Measurements from ENCODE around the gene DYNLRB2.

DYNLRB2 gene

DNA sequence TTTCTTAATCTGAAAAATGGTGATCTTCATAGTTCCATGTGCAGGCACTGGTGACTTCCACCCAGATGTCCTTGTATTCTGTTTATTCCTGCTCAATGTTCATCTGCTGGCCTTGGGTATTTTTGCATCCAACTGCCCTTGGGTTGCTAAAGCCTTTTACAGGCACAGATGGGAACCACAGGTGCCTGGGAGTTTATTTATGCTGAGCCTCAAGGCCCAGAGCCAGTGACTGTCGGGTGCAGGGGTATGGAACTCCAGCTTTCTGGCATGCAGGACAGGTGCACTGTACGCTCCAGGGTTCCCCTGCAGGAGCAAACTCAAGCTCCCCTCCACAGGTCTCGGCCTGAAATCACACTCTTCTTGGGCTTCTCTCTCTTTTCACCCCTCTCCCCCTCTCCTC, 22.3 kb downstream of the DYNLRB2 start:
- Histone ChIP-seq H3K36me3 (ENCODE audit: insufficient read depth, low read length) (no peaks in the 10 kb centered on the region), H2AFZ (ENCODE audit: low read depth, low read length) (no peak overlapping the region), H3K27me3 (ENCODE audit: insufficient read depth, low read length) (no peaks in the 10 kb centered on the region), H3K9me3 (ENCODE audit: low read length) (no peaks in the 10 kb centered on the region), H3K4me1 (ENCODE audit: insufficient read depth, low read length) (no peaks in the 10 kb centered on the region), H3K4me3 (ENCODE audit: low read length) (no peak overlapping the region)

DNA sequence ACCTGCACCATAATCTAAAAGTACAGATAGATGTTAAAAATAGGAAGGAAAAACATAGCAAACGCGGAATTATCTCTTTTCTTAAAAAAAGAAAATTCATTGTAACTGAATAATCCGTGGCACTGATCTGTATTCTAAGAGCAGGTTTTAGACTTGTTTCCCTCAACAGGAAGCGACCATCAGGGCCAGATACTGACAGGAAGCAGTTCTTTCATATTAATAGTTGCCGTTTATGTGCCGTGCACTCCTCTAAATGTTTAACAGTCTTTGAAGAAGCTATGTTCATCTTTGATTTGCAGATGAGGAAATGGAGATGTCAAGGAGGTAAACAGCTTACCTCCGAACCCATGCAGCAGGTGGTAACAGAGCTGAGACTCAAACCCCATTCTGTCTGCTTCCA, 23.6 kb downstream of the DYNLRB2 start:
- no peak overlapping the region for H2AFZ ChIP-seq (ENCODE audit: low read depth, low read length)
- H3K4me1 ChIP-seq (ENCODE audit: insufficient read depth, low read length): no peaks in the 10 kb centered on the region
- no peaks in the 10 kb centered on the region for H3K9me3 ChIP-seq (ENCODE audit: low read length)
- no peaks in the 10 kb centered on the region for H3K36me3 ChIP-seq (ENCODE audit: insufficient read depth, low read length)
- H3K4me3 ChIP-seq (ENCODE audit: low read length): no peak overlapping the region
- H3K27me3 ChIP-seq (ENCODE audit: insufficient read depth, low read length): no peaks in the 10 kb centered on the region

DNA sequence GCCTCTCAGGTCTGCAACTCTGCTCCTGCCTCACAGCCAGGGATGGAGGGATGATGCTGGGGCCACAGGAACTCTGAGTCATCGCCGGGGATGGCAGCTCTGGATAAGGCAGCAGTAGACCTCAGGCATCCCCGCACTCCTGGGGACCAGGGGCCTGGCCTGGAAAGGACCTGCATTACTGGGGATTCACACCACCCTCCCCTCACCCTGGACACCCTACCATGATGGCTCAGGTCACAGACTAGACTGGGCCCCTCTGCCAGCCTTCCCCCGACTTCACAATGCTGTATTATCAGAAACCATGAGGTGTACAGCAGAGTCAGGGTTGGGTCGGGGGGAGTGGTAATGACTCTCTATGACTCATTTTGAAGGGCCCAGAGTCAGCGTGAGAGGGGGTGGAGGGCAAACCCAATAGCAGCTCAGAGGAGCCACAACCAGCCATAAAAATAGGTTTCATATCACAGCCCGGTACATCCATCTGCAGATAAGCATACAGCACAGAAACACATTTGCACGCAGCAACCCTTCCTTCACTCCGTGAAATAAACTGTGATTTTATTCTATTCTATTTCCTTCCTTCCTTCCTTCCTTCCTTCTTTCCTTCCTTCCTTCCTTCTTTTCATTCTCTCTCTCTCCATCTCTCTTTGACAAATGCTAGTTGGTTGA, 28.8 kb downstream of the DYNLRB2 start:
- Histone ChIP-seq H3K27me3 (ENCODE audit: insufficient read depth, low read length) (no peaks in the 10 kb centered on the region), H3K36me3 (ENCODE audit: insufficient read depth, low read length) (no peaks in the 10 kb centered on the region), H3K4me1 (ENCODE audit: insufficient read depth, low read length) (no peaks in the 10 kb centered on the region), H3K9me3 (ENCODE audit: low read length) (no peaks in the 10 kb centered on the region), H2AFZ (ENCODE audit: low read depth, low read length) (no peak overlapping the region), H3K4me3 (ENCODE audit: low read length) (no peak overlapping the region)

DNA sequence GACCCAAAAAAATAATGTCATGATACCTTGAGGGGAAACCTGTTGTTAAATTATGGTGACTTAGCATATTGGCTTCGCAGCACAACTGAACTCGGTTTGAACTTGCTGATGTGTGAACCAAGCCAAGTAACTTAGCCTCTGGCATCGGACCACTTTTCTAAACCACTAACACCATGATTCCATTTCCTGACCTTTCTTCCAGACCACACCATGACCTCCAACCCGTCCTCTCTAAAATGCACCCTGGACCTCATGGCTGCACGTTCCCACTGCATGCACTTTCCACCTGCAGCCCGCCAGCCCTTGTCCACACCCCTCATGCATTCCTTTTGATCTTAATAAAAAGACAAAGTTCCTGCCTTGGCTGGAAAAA, 29.3 kb downstream of the DYNLRB2 start:
- no peak overlapping the region for H3K4me3 ChIP-seq (ENCODE audit: low read length)
- H3K36me3 ChIP-seq (ENCODE audit: insufficient read depth, low read length): no peaks in the 10 kb centered on the region
- no peaks in the 10 kb centered on the region for H3K4me1 ChIP-seq (ENCODE audit: insufficient read depth, low read length)
- H3K27me3 ChIP-seq (ENCODE audit: insufficient read depth, low read length): no peaks in the 10 kb centered on the region
- no peaks in the 10 kb centered on the region for H3K9me3 ChIP-seq (ENCODE audit: low read length)
- no peak overlapping the region for H2AFZ ChIP-seq (ENCODE audit: low read depth, low read length)

DNA sequence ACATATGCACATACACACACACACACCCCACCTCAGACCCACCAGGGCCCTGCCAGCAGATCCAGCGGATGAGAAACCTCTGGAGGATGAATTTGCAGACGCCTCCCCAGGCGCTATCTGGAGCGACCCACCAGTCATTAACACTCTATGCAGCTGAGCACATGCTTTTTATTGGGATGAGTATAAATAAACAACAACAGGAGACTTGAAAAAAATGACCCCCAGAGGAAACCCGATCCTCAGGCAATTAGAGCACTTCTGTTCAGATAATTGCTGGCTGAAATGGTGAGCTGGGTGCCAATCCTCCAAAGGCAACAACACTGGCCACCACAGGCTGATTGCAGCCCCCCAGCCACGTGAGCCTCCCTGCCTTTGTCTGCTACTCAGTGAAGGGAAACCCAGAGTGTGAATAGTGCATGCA, 32.9 kb downstream of the DYNLRB2 start:
- Histone ChIP-seq H2AFZ (ENCODE audit: low read depth, low read length) (no peak overlapping the region), H3K9me3 (ENCODE audit: low read length) (no peaks in the 10 kb centered on the region), H3K27me3 (ENCODE audit: insufficient read depth, low read length) (no peaks in the 10 kb centered on the region), H3K36me3 (ENCODE audit: insufficient read depth, low read length) (no peaks in the 10 kb centered on the region), H3K4me3 (ENCODE audit: low read length) (no peak overlapping the region), H3K4me1 (ENCODE audit: insufficient read depth, low read length) (no peaks in the 10 kb centered on the region)

DNA sequence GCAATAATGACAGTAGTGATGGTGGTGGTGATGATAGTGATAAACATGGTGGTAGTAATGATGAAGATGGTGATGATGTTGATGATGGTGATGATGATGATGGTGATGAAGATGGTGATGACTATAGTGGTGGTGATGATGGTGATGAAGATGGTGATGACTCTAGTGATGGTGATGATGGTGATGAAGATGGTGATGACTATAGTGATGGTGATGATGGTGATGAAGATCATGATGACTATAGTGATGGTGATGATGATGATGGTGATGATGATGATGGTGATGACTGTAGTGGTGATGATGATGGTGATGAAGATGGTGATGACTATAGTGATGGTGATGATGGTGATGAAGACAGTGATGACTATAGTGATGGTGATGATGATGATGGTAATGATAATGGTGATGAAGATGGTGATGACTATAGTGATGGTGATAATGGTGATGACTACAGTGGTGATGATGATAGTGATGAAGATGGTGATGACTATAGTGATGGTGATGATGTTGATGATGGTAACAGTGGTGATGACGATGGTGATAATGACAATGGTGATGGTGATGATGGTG, 35.6 kb downstream of the DYNLRB2 start:
- no peaks in the 10 kb centered on the region for H3K27me3 ChIP-seq (ENCODE audit: insufficient read depth, low read length)
- H3K4me3 ChIP-seq (ENCODE audit: low read length): no peak overlapping the region
- H3K9me3 ChIP-seq (ENCODE audit: low read length): no peaks in the 10 kb centered on the region
- H2AFZ ChIP-seq (ENCODE audit: low read depth, low read length): no peak overlapping the region
- no peaks in the 10 kb centered on the region for H3K36me3 ChIP-seq (ENCODE audit: insufficient read depth, low read length)
- H3K4me1 ChIP-seq (ENCODE audit: insufficient read depth, low read length): no peaks in the 10 kb centered on the region

DNA sequence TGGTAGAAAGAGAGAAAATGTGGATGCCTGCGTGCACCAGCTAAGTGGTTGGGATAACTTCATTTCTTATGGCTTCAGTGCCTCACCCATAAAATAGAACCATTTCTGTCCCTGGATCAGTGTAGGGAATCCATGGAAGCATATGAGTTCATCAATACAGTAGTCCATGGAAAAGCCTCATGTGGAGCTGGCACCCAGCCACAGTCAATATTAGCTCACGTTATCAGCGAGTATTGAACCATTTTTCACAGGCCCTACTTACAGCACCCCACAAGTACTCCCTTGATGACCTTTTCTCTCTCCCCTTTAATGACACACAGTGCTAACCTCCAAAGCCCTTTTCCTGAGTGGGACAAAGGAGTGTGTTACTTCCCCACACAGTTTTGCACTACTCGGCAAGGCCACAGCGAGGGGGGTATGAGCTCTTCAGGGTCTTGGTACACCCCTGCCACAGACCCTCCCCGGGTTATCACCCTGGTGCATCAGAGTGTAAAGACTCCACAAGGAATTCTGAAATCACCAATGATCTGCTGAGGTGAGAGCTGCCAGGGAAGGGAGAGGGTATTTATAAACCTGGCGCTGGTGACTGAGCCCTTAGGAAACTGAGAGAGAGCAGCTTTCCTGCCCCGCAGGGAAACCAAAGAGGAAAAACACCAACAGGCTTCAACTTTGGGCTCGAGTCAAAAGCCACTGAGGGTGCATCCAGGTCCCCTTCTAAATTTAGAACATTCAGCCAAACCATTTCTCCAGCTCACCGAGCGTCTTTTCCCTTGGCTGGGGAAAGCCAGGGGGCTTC, 36.9 kb downstream of the DYNLRB2 start:
- Histone ChIP-seq H2AFZ (ENCODE audit: low read depth, low read length) (no peak overlapping the region), H3K9me3 (ENCODE audit: low read length) (no peaks in the 10 kb centered on the region), H3K4me3 (ENCODE audit: low read length) (no peak overlapping the region), H3K36me3 (ENCODE audit: insufficient read depth, low read length) (no peaks in the 10 kb centered on the region), H3K4me1 (ENCODE audit: insufficient read depth, low read length) (no peaks in the 10 kb centered on the region), H3K27me3 (ENCODE audit: insufficient read depth, low read length) (no peaks in the 10 kb centered on the region)

DNA sequence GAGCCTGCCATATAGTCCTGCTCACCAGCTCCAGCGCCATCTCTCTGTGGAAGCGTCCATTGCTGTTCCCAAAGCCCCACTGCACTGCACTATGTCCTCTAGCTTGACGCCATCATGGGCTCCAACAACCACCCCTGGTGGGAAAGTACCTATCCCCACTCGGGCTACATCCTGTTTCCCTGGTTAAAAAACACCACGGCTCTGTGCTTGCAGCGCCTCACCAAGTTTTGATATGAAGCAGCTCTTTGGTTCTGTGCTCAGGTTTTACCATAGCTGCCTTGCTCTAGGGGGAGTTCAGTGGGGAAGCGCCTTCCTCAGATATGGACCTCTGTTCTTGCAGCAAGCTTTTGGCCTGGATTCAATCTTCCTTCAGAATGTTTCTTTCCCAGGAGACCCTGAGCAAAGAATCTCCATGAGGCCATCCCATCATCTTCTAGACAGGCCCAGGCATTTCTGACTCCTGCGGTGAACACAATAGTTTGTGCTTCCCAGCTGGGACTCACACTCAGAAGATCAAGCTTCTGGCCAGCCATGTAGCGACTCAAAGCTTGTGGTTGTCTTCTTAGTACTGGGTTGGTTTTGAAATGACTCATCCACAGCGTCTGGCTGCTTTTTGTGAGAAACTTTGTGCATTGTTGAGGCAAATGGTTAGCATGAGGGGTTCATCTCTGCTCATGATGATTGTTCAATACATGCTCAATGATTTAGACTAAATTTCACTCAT, 39.5 kb downstream of the DYNLRB2 start:
- Histone ChIP-seq H3K9me3 (ENCODE audit: low read length) (no peaks in the 10 kb centered on the region), H3K36me3 (ENCODE audit: insufficient read depth, low read length) (no peaks in the 10 kb centered on the region), H2AFZ (ENCODE audit: low read depth, low read length) (no peak overlapping the region), H3K4me1 (ENCODE audit: insufficient read depth, low read length) (no peaks in the 10 kb centered on the region), H3K27me3 (ENCODE audit: insufficient read depth, low read length) (no peaks in the 10 kb centered on the region), H3K4me3 (ENCODE audit: low read length) (no peak overlapping the region)

DNA sequence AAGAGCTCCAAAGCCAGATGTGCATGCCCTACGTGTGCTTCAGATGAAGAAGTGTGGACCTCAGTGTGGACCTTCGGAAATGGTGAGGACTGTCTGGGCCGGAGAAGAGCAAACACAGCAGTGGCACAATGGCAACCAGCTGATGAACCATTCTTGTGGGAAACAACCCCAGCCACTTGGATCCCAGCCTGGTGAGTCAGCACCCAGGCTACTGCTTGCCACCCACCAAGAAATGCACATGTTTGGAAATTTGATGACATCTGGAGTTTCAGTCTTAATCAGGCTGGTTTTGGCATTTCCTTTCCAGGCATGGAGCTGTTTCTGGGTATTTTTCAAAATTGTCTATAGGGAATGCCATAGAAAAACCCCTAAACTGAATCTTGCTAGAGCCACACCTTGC, 42.7 kb downstream of the DYNLRB2 start:
- Histone ChIP-seq H3K27me3 (ENCODE audit: insufficient read depth, low read length) (no peaks in the 10 kb centered on the region), H2AFZ (ENCODE audit: low read depth, low read length) (no peak overlapping the region), H3K9me3 (ENCODE audit: low read length) (no peaks in the 10 kb centered on the region), H3K4me3 (ENCODE audit: low read length) (no peak overlapping the region), H3K36me3 (ENCODE audit: insufficient read depth, low read length) (no peaks in the 10 kb centered on the region), H3K4me1 (ENCODE audit: insufficient read depth, low read length) (no peaks in the 10 kb centered on the region)

DNA sequence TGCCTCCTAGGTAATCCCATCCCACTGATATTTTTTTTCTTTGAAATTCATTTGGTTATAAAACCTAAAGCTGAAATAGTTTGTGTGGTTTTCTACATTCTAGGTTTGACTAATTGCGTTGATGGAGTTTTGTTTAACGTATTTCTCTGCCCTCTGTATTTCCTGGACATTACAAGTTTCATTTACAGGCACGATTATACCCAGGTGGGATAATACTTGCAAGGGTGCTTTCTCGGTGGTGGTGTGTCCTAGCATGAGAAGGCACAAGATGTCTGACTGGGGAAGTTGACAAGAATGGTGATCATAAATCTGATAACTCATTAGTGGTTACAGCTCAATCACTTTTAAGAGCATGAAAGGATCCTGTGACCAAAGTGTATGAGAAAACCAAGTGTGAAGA, 45.0 kb downstream of the DYNLRB2 start:
- Histone ChIP-seq H3K27me3 (ENCODE audit: insufficient read depth, low read length) (no peaks in the 10 kb centered on the region), H2AFZ (ENCODE audit: low read depth, low read length) (no peak overlapping the region), H3K9me3 (ENCODE audit: low read length) (no peaks in the 10 kb centered on the region), H3K4me1 (ENCODE audit: insufficient read depth, low read length) (no peaks in the 10 kb centered on the region), H3K4me3 (ENCODE audit: low read length) (no peak overlapping the region), H3K36me3 (ENCODE audit: insufficient read depth, low read length) (no peaks in the 10 kb centered on the region)

DNA sequence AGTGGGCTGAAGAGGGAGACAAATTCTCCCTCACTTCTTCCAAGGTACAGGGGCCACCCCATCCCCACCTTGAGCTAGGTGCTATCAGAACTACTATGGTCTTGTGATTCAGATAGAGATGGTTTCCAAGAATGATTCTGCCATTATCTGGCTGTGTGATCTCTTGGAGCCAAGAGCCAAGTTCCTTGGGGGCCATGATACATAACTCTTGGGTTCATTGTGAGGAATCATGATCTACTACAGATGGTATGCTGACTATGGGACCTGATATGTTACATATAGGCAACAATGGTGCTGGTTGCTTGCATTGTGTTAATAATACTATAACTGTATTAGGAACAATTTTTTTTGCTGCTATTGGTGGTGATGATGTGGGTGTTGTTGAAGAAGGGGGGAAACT, 45.7 kb downstream of the DYNLRB2 start:
- Histone ChIP-seq H2AFZ (ENCODE audit: low read depth, low read length) (no peak overlapping the region), H3K27me3 (ENCODE audit: insufficient read depth, low read length) (no peaks in the 10 kb centered on the region), H3K4me3 (ENCODE audit: low read length) (no peak overlapping the region), H3K36me3 (ENCODE audit: insufficient read depth, low read length) (no peaks in the 10 kb centered on the region), H3K9me3 (ENCODE audit: low read length) (no peaks in the 10 kb centered on the region), H3K4me1 (ENCODE audit: insufficient read depth, low read length) (no peaks in the 10 kb centered on the region)

DNA sequence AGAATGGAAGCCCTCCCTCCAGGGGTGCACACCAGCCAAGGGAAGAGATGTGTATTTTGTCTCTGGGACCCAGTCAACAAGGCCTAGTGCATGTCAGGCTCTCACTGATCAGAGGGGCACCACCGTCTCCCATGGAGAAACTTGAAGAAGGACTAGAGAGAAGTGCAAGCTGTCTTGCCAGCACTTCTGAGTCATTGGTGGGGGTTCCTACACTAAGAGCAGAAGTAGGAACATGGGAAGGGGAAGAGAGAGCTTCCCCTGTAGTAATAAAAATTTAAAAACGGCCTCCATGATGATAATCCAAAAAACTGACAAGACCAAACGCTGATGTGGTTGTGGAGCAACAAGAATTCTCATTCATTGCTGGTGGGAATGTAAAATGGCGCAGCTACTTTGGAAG, 46.3 kb downstream of the DYNLRB2 start:
- Histone ChIP-seq H3K36me3 (ENCODE audit: insufficient read depth, low read length) (no peaks in the 10 kb centered on the region), H3K4me3 (ENCODE audit: low read length) (no peak overlapping the region), H3K9me3 (ENCODE audit: low read length) (no peaks in the 10 kb centered on the region), H2AFZ (ENCODE audit: low read depth, low read length) (no peak overlapping the region), H3K4me1 (ENCODE audit: insufficient read depth, low read length) (no peaks in the 10 kb centered on the region), H3K27me3 (ENCODE audit: insufficient read depth, low read length) (no peaks in the 10 kb centered on the region)

All from neuron (in vitro differentiated cells).